H9 (cell line): Measurements from ENCODE around the gene FNDC3B. TPM values are rescaled to one million over a fixed set of nuclear protein-coding genes. Genes with fewer than 3 reads are reported as not detected.

ENCODE experiments used
- DNase-seq: peaks from one replicate; pipeline ENCODE4 v3.0.0-alpha.2; 2017
- H2AFZ ChIP-seq: one replicate; pipeline ENCODE4 v1.6.1; 2013; ENCODE audit warnings: mild to moderate bottlenecking, low read length, control low read depth, moderate library complexity
- H2AK5ac ChIP-seq: 2 replicates; pipeline ENCODE4 v1.6.1; 2013; ENCODE audit warnings: low read length, control low read depth, mixed read lengths; ENCODE audit not compliant: insufficient read length
- H2BK120ac ChIP-seq: one replicate; pipeline ENCODE4 v1.6.1; 2013; ENCODE audit warnings: low read depth, mild to moderate bottlenecking, low read length, control low read depth, inconsistent platforms; ENCODE audit not compliant: poor library complexity, severe bottlenecking
- H2BK12ac ChIP-seq: 2 replicates; pipeline ENCODE4 v1.6.1; 2013; ENCODE audit warnings: low read length, control low read depth, mixed read lengths, low read depth; ENCODE audit not compliant: insufficient read length
- H2BK15ac ChIP-seq: 2 replicates; pipeline ENCODE4 v1.6.1; 2013; ENCODE audit warnings: low read depth, low read length, control low read depth
- H2BK20ac ChIP-seq: one replicate; pipeline ENCODE4 v1.6.1; 2013; ENCODE audit warnings: low read depth, mild to moderate bottlenecking, low read length, control low read depth, inconsistent platforms; ENCODE audit not compliant: poor library complexity, severe bottlenecking
- H2BK5ac ChIP-seq: 2 replicates; pipeline ENCODE4 v1.6.1; 2013; ENCODE audit warnings: low read length, control low read depth, mixed read lengths; ENCODE audit not compliant: insufficient read length
- H3K14ac ChIP-seq: 2 replicates; pipeline ENCODE4 v1.6.1; 2013; ENCODE audit warnings: low read length, control low read depth; ENCODE audit not compliant: insufficient read depth
- H3K18ac ChIP-seq: 2 replicates; pipeline ENCODE4 v1.6.1; 2013; ENCODE audit warnings: low read depth, mild to moderate bottlenecking, mixed read lengths, low read length, control low read depth; ENCODE audit not compliant: insufficient read length
- H3K23ac ChIP-seq: 2 replicates; pipeline ENCODE4 v1.6.1; 2013; ENCODE audit warnings: low read length, control low read depth, mixed read lengths, low read depth; ENCODE audit not compliant: insufficient read length
- H3K23me2 ChIP-seq: 2 replicates; pipeline ENCODE4 v1.6.1; 2013; ENCODE audit warnings: low read depth, mild to moderate bottlenecking, mixed read lengths, low read length, control low read depth; ENCODE audit not compliant: insufficient read length, poor library complexity, severe bottlenecking
- H3K27ac ChIP-seq: 2 replicates; pipeline ENCODE4 v1.5.1; 2013; ENCODE audit warnings: low read length, control low read depth, mixed read lengths, low read depth; ENCODE audit not compliant: insufficient read length
- H3K27me3 ChIP-seq: 2 replicates; pipeline ENCODE4 v1.6.1; 2013; ENCODE audit warnings: low read length, control low read depth, inconsistent platforms; ENCODE audit not compliant: insufficient read depth
- H3K4ac ChIP-seq: 2 replicates; pipeline ENCODE4 v1.6.1; 2013; ENCODE audit warnings: low read depth, mild to moderate bottlenecking, control low read depth, inconsistent platforms, low read length, moderate library complexity
- H3K4me1 ChIP-seq: 2 replicates; pipeline ENCODE4 v1.6.1; 2013; ENCODE audit warnings: low read length, control low read depth, inconsistent platforms; ENCODE audit not compliant: insufficient read depth
- H3K4me2 ChIP-seq: 2 replicates; pipeline ENCODE4 v1.6.1; 2013; ENCODE audit warnings: low read length, control low read depth, mixed read lengths; ENCODE audit not compliant: insufficient read length, insufficient read depth
- H3K56ac ChIP-seq: 2 replicates; pipeline ENCODE4 v1.6.1; 2013; ENCODE audit warnings: low read depth, mild to moderate bottlenecking, mixed read lengths, low read length, control low read depth; ENCODE audit not compliant: insufficient read length
- H3K79me1 ChIP-seq: 2 replicates; pipeline ENCODE4 v1.6.1; 2013; ENCODE audit warnings: low read depth, mild to moderate bottlenecking, moderate library complexity, low read length, control low read depth, inconsistent platforms; ENCODE audit not compliant: insufficient read depth, poor library complexity, severe bottlenecking
- H3K79me2 ChIP-seq: 2 replicates; pipeline ENCODE4 v1.6.1; 2013; ENCODE audit warnings: low read length, control low read depth, inconsistent platforms; ENCODE audit not compliant: insufficient read depth
- H3K9ac ChIP-seq: 2 replicates; pipeline ENCODE4 v1.6.1; 2013; ENCODE audit warnings: low read length, control low read depth, mixed read lengths; ENCODE audit not compliant: insufficient read length; ENCODE audit errors: extremely low read depth
- H3K9me3 ChIP-seq: one replicate; pipeline ENCODE4 v1.6.1; 2013; ENCODE audit warnings: low read depth, low read length, inconsistent platforms; ENCODE audit not compliant: control insufficient read depth
- H3T11ph ChIP-seq: one replicate; pipeline ENCODE4 v1.6.1; 2013; ENCODE audit warnings: mild to moderate bottlenecking, low read length, control low read depth, inconsistent platforms
- H4K20me1 ChIP-seq: one replicate; pipeline ENCODE4 v1.6.1; 2013; ENCODE audit not compliant: control insufficient read depth, insufficient read length, insufficient read depth
- H4K5ac ChIP-seq: 2 replicates; pipeline ENCODE4 v1.6.1; 2013; ENCODE audit warnings: low read depth, mild to moderate bottlenecking, mixed read lengths, low read length, control low read depth; ENCODE audit not compliant: insufficient read length
- H4K8ac ChIP-seq: replicated peaks from 2 replicates; pipeline ENCODE4 v1.6.1; 2013; ENCODE audit warnings: low read length, control low read depth, mixed read lengths, low read depth; ENCODE audit not compliant: insufficient read length
- H4K91ac ChIP-seq: 2 replicates; pipeline ENCODE4 v1.6.1; 2013; ENCODE audit warnings: low read depth, mild to moderate bottlenecking, moderate library complexity, mixed read lengths, low read length, control low read depth; ENCODE audit not compliant: insufficient read length
- H3K27ac Mint-ChIP-seq, 3 experiments: 2 replicates in 2 of 3; 3 replicates in 1 of 3; pipeline ENCODE4 v1.8.0; 2020 to 2021; ENCODE audit warnings: mixed read lengths in 3 of 3, mild to moderate bottlenecking in 1 of 3, moderate library complexity in 1 of 3
- H3K27me3 Mint-ChIP-seq: 2 replicates; pipeline ENCODE4 v1.8.0; 2021; ENCODE audit warnings: low read depth, mild to moderate bottlenecking, moderate library complexity, mixed read lengths
- H3K36me3 Mint-ChIP-seq, 3 experiments: 2 replicates in 2 of 3; 3 replicates in 1 of 3; pipeline ENCODE4 v1.8.0; 2020 to 2021; ENCODE audit warnings: low read depth in 3 of 3, mixed read lengths in 3 of 3; ENCODE audit not compliant: insufficient read depth in 1 of 3
- H3K4me1 Mint-ChIP-seq, 2 experiments: 2 replicates each; pipeline ENCODE4 v1.8.0; 2020; ENCODE audit warnings: mixed read lengths in 2 of 2
- H3K4me3 Mint-ChIP-seq, 2 experiments: 2 replicates in 1 of 2; 3 replicates in 1 of 2; pipeline ENCODE4 v1.8.0; 2020 to 2021; ENCODE audit warnings: mild to moderate bottlenecking in 2 of 2, mixed read lengths in 2 of 2, moderate library complexity in 1 of 2
- H3K9me3 Mint-ChIP-seq, 2 experiments: 2 replicates in 1 of 2; 3 replicates in 1 of 2; pipeline ENCODE4 v1.8.0; 2020; ENCODE audit warnings: mild to moderate bottlenecking in 2 of 2, mixed read lengths in 2 of 2, moderate library complexity in 1 of 2
- total RNA-seq: library from RNA; stranded (reverse); gene quantifications from 2 replicates; pipeline ENCODE4 v1.2.1, GENCODE V29; 2021
- TF ChIP-seq, protein P1 (sequence below): fragments of 200-600 bp; sonication (generic); conservative IDR thresholded peaks from 3 replicates; pipeline ENCODE4 v1.8.0; 2021; ENCODE audit warnings: antibody characterized with exemption, mild to moderate bottlenecking

FNDC3B gene
- total RNA-seq, 1 experiment from 2014 or later, result 43.8 TPM

DNA sequence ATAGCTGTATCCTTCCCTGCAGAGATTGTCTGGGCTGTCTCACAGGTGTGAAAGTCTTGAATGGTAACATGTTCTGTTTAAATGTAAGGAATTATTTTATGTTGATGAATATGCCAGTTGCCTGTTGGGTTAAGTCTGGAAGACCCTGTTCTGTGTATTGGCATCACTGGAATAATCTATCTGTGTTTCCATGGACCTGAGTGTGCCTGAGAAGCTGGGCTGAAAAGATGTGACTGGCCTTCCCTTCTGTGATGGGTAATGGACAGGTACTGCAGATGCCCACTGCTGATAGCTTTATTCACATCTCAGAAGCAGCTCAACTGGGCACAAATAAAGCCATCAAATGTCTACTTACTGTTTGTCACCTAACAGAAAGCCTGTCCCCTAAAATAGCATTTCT lies 196.3 kb downstream of the FNDC3B start:
- H3K4me1 Mint-ChIP-seq, result peaks cover 3 to 11% of the 10 kb centered on the region in 2 experiments

More for the DNA sequence above, 196.3 kb downstream of the FNDC3B start:
- Mint-ChIP-seq H3K27ac (no peak overlapping the region), H3K9me3 (peaks cover 6 to 7% of the 10 kb centered on the region in 2 experiments), H3K27me3 (no peaks in the 10 kb centered on the region), H3K4me3 (no peak overlapping the region), H3K36me3 (peaks cover 22 to 29% (median 24%) of the 10 kb centered on the region in 3 experiments)
- TF ChIP-seq, protein P1, sequence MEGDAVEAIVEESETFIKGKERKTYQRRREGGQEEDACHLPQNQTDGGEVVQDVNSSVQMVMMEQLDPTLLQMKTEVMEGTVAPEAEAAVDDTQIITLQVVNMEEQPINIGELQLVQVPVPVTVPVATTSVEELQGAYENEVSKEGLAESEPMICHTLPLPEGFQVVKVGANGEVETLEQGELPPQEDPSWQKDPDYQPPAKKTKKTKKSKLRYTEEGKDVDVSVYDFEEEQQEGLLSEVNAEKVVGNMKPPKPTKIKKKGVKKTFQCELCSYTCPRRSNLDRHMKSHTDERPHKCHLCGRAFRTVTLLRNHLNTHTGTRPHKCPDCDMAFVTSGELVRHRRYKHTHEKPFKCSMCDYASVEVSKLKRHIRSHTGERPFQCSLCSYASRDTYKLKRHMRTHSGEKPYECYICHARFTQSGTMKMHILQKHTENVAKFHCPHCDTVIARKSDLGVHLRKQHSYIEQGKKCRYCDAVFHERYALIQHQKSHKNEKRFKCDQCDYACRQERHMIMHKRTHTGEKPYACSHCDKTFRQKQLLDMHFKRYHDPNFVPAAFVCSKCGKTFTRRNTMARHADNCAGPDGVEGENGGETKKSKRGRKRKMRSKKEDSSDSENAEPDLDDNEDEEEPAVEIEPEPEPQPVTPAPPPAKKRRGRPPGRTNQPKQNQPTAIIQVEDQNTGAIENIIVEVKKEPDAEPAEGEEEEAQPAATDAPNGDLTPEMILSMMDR, result no peak
- no peak overlapping the region for H2BK20ac ChIP-seq
- H2AK5ac ChIP-seq, result no peak overlapping the region
- H4K8ac ChIP-seq, result no peak overlapping the region
- H3K23me2 ChIP-seq, result no peaks in the 10 kb centered on the region
- H3K9ac ChIP-seq, result no peak overlapping the region
- no peak overlapping the region for H3K27ac ChIP-seq
- H3K23ac ChIP-seq, result no peak overlapping the region
- H4K5ac ChIP-seq, result no peak overlapping the region
- H4K20me1 ChIP-seq, result no peaks in the 10 kb centered on the region
- H3K79me1 ChIP-seq, result peaks cover 1% of the 10 kb centered on the region
- H3K79me2 ChIP-seq, result peaks cover 2% of the 10 kb centered on the region; the same call in 1 of the 2 replicates
- no peak overlapping the region for H3K56ac ChIP-seq
- no peak overlapping the region for H2BK12ac ChIP-seq
- no peak for DNase-seq
- no peaks in the 10 kb centered on the region for H3K4me1 ChIP-seq
- no peak overlapping the region for H3T11ph ChIP-seq
- H2BK15ac ChIP-seq, result no peak overlapping the region
- no peak overlapping the region for H3K14ac ChIP-seq
- no peak overlapping the region for H2AFZ ChIP-seq
- no peaks in the 10 kb centered on the region for H3K27me3 ChIP-seq
- H3K4ac ChIP-seq, result no peak overlapping the region
- H3K9me3 ChIP-seq, result peaks cover 3% of the 10 kb centered on the region
- no peak overlapping the region for H2BK5ac ChIP-seq
- H4K91ac ChIP-seq, result no peak overlapping the region
- no peak overlapping the region for H3K18ac ChIP-seq
- no peak overlapping the region for H3K4me2 ChIP-seq
- no peak overlapping the region for H2BK120ac ChIP-seq
